ENCODE measurements around the gene AP1B1. TPM values are rescaled to one million over a fixed set of nuclear protein-coding genes. Genes with fewer than 3 reads are reported as not detected.

AP1B1 gene
- total and polyA plus RNA-seq, 2 of the 13 experiments (the other 11 are each of a cell fraction or from before 2014, with no cell fraction given), result 26.6 to 29.7 TPM

- FAIRE-seq (no peak), DNase-seq (ENCODE audit: low spot score) (no peak), ATAC-seq (peak; percentile 8; the same call in 2 of the 3 replicates)
- Histone ChIP-seq H3K27ac (ENCODE audit: extremely low read length, insufficient read depth, low read length) (no peak overlapping the region), H4K20me1 (ENCODE audit: insufficient read depth, low read length) (no peaks in the 10 kb centered on the region; the same call in 1 of the 2 replicates), H3K4me1 (ENCODE audit: insufficient read depth, low read length) (peaks cover 42% of the 10 kb centered on the region), H3K79me2 (ENCODE audit: insufficient read depth, low read length) (no peaks in the 10 kb centered on the region), H3K27me3 (ENCODE audit: control insufficient read depth in 1 of 2, insufficient read depth in 2 of 2, low read length in 2 of 2) (peaks cover 7 to 41% of the 10 kb centered on the region in 2 experiments), H3K9ac (ENCODE audit: insufficient read depth, low read depth, low read length) (no peak overlapping the region), H3K36me3 (replicated peaks in 1 of 2; ENCODE audit: control insufficient read depth in 1 of 2, insufficient read depth in 2 of 2, low read length in 2 of 2) (no peaks in the 10 kb centered on the region), H3K4me2 (ENCODE audit: low read depth, low read length) (peak overlapping the region; percentile 73), H3K4me3 (replicated peaks in 1 of 3; ENCODE audit: insufficient read depth in 1 of 3, low read depth in 2 of 3, low read length in 3 of 3) (peak overlapping the region in 2 of 3 experiments; percentile 41 to 70; a peak in 4 of 6 replicates), H3K9me3 (ENCODE audit: low read length) (no peaks in the 10 kb centered on the region), H2AFZ (ENCODE audit: low read length) (no peak overlapping the region)
- in situ Hi-C loops (cut with HindIII; ENCODE audit: extremely low pct_ligation_motif_present, low pct_unique_long_range_greater_than_20kb), result no loop called here
- POLR2A ChIA-PET, result no interaction called here
- intact Hi-C loops (cut with micrococcal nuclease; ENCODE audit: unreplicated experiment), result no loop called here
- BruUV-seq (replicated peaks), result no TSS peak
- WGBS (ENCODE audit: low lambda C conversion rate), result 6% methylated on average over 34 of the region's 51 CpGs
- CTCF ChIA-PET (ENCODE audit: low intra/inter-chr PET ratio, low total read pairs), result no interaction called here
- TF ChIP-seq EEA1 (CRISPR knock-in tag; IDR thresholded peaks at IDR 0.05; ENCODE audit: borderline replicate concordance), result no peak
- no peak for TF ChIP-seq AGO1 (IDR thresholded peaks at IDR 0.05; ENCODE audit: low read depth, low read length, poor library complexity, severe bottlenecking)
- no peak for TF ChIP-seq ZSCAN31 (CRISPR knock-in tag; IDR thresholded peaks at IDR 0.05; ENCODE audit: low read depth)
- no peak for TF ChIP-seq ZNF747 (CRISPR knock-in tag; IDR thresholded peaks at IDR 0.05; ENCODE audit: borderline replicate concordance)
- no peak for TF ChIP-seq ZNF292 (CRISPR knock-in tag; IDR thresholded peaks at IDR 0.05; ENCODE audit: borderline replicate concordance, low read depth)
- no peak for TF ChIP-seq AKAP8 (CRISPR knock-in tag; IDR thresholded peaks at IDR 0.05)
- no peak for TF ChIP-seq AHR (CRISPR knock-in tag; IDR thresholded peaks at IDR 0.05)
- TF ChIP-seq ZFX (CRISPR knock-in tag; IDR thresholded peaks at IDR 0.05; ENCODE audit: low read depth), result peak; percentile 23; the same call in 1 of the 2 replicates
- TF ChIP-seq, protein P1, sequence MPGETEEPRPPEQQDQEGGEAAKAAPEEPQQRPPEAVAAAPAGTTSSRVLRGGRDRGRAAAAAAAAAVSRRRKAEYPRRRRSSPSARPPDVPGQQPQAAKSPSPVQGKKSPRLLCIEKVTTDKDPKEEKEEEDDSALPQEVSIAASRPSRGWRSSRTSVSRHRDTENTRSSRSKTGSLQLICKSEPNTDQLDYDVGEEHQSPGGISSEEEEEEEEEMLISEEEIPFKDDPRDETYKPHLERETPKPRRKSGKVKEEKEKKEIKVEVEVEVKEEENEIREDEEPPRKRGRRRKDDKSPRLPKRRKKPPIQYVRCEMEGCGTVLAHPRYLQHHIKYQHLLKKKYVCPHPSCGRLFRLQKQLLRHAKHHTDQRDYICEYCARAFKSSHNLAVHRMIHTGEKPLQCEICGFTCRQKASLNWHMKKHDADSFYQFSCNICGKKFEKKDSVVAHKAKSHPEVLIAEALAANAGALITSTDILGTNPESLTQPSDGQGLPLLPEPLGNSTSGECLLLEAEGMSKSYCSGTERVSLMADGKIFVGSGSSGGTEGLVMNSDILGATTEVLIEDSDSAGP (CRISPR knock-in tag; IDR thresholded peaks at IDR 0.05; ENCODE audit: borderline replicate concordance), result 0 out of 2 replicates have a peak, but pooled peaks have one; percentile 38
- no peak for TF ChIP-seq ZNF34 (CRISPR knock-in tag; IDR thresholded peaks at IDR 0.05; ENCODE audit: borderline replicate concordance)
- TF ChIP-seq, protein P2, sequence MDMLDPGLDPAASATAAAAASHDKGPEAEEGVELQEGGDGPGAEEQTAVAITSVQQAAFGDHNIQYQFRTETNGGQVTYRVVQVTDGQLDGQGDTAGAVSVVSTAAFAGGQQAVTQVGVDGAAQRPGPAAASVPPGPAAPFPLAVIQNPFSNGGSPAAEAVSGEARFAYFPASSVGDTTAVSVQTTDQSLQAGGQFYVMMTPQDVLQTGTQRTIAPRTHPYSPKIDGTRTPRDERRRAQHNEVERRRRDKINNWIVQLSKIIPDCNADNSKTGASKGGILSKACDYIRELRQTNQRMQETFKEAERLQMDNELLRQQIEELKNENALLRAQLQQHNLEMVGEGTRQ (IDR thresholded peaks at IDR 0.05; ENCODE audit: low read depth, low read length), result no peak
- TF ChIP-seq, protein P2 (CRISPR knock-in tag; IDR thresholded peaks at IDR 0.05; ENCODE audit: borderline replicate concordance), result no peak
- peak; percentile 36 for TF ChIP-seq ZNF687 (CRISPR knock-in tag; IDR thresholded peaks at IDR 0.05)
- no peak for TF ChIP-seq ZNF652 (CRISPR knock-in tag; IDR thresholded peaks at IDR 0.05; ENCODE audit: borderline replicate concordance, low read depth)
Observed at GRCh38 chr22:29313576-29314466, 74.5 kb downstream of the AP1B1 start.

Data from HepG2 (cell line).